Heart right ventricle (tissue), 16 donors: ENCODE data around the gene USP40. TPM values are rescaled to one million over a fixed set of nuclear protein-coding genes. Genes with fewer than 3 reads are reported as not detected.
A peak's percentile ranks its signal among the peaks of the same experiment; 100 is the strongest.

Experiments
- ATAC-seq, 8 donors: fragments of 200-7000 bp; cut with Tn5 transposase; one replicate each; pipeline ENCODE4 v1.9.1; 2020; ENCODE audit warnings: mild to moderate bottlenecking in 8 of 8, moderate library complexity in 8 of 8, moderate number of reproducible peaks in 1 of 8
- DNase-seq, 2 donors: peaks; one replicate each; pipeline ENCODE4 v3.0.0-alpha.2; 2020
- H3K27ac ChIP-seq, 10 donors: fragments of 200-600 bp; sonication (generic) in 2 of 10; one replicate each; pipeline versions ENCODE4 v1.5.0 to v1.8.0; 2020 to 2022; ENCODE audit warnings: mild to moderate bottlenecking in 3 of 10
- H3K27me3 ChIP-seq, 7 donors: fragments of 200-600 bp; one replicate each; pipeline ENCODE4 v1.8.0; 2021 to 2022; ENCODE audit warnings: mild to moderate bottlenecking in 2 of 7
- H3K36me3 ChIP-seq, 9 donors: fragments of 200-600 bp; sonication (generic) in 1 of 9; one replicate each; pipeline versions ENCODE4 v1.5.0 to v1.8.0; 2020 to 2022; ENCODE audit warnings: mild to moderate bottlenecking in 2 of 9
- H3K4me1 ChIP-seq, 9 donors: fragments of 200-600 bp; sonication (generic) in 1 of 9; one replicate each; pipeline versions ENCODE4 v1.5.0 to v1.8.0; 2020 to 2022; ENCODE audit warnings: mild to moderate bottlenecking in 4 of 9
- H3K4me3 ChIP-seq, 10 donors: fragments of 200-600 bp; sonication (generic) in 2 of 10; one replicate each; pipeline versions ENCODE4 v1.5.0 to v1.8.0; 2020 to 2022; ENCODE audit warnings: mild to moderate bottlenecking in 7 of 10, moderate library complexity in 2 of 10
- H3K9me3 ChIP-seq, 11 donors: fragments of 200-600 bp in 10 of 11; sonication (generic) in 2 of 11; one replicate each; pipeline versions ENCODE4 v1.5.0 to v1.8.0; 2013 to 2022; ENCODE audit warnings: mild to moderate bottlenecking in 2 of 11, control low read depth in 1 of 11, moderate library complexity in 1 of 11
- CTCF ChIP-seq, 9 donors: fragments of 200-600 bp; sonication (generic) in 2 of 9; IDR thresholded peaks; one replicate each; pipeline versions ENCODE4 v1.5.0 to v1.8.0; 2021 to 2022; ENCODE audit warnings: antibody characterized with exemption in 9 of 9, mild to moderate bottlenecking in 5 of 9, moderate library complexity in 1 of 9
- WGBS, 2 donors: extraction: QIAGEN DNeasy Blood & Tissue Kit; methylation state at CpG; one replicate each; pipeline ENCODE4 v1.1.7; 2013; ENCODE audit warnings: inconsistent platforms in 1 of 2; 5-methylcytosine and 5-hydroxymethylcytosine counted together
- intact Hi-C, 10 donors: fragments of 100-400 bp; cut with DNase I; formaldehyde crosslinking; loops; one replicate each; pipeline versions ENCODE4 v1.11.1 to v1.14.2; 2022
- polyA plus RNA-seq, 2 donors: library from polyadenylated mRNA; stranded (reverse); fragments of 200-250 nt; gene quantifications; one replicate each; pipeline ENCODE4 v1.2.3, GENCODE V29; 2013
- total RNA-seq, 10 donors: library from RNA; stranded (reverse); fragmentation: NEBNext Ultra II Directional in 3 of 10; extraction: Animal tissue kit (Norgen Biotek cat#: 25700) in 3 of 10; gene quantifications; one replicate each; pipeline versions ENCODE4 v1.2.1 to v1.2.4, GENCODE V29; 2021 to 2023
- donor health status: Arrhythmogenic right ventricular cardiomyopathy.
- donor health status: ischemic (EF 13 %, LVEDD 7.1; RV severe dilation, severe dysfunction).
- donor health status: healthy with polysubstance abuse.
- donor health status: DM: no; HTN: yes; CAD: no.
- donor health status: DM: no; HTN: no; CAD: no.
- donor health status: ischemic (EF 25% LVEDD 6.9; RV normal size, moderate dysfunction).
- donor health status: ischemic (EF 25% LVEDD 5.7; RV mildly dilated, moderate dysfunction).
- donor health status: healthy.
- donor health status: DM: yes; HTN: yes; CAD: no.
- donor health status: Ischemic cardiomyopathy.
- donor health status: ischemic (EF 35%, LVEDD 5.7; RV mildly dilated, moderate dysfunction).
- donor health status: nonischemic (EF 11% LVEDD 7.7; RV severe dilation, severe dysfunction).
- donor health status: DM: yes; HTN: yes; CAD: no.
- donor health status: PGD.
- donor health status: ischemic (EF 29% LVEDD 5.4; RV normal size, mild dysfunction).
- donor health status: nonischemic (EF 23%, LVEDD 6.1; RV moderate dilation, normal function).

USP40 gene
- total and polyA plus RNA-seq, 12 donors = 9.1 to 32.8 (median 16.1) TPM

- no peak for TF ChIP-seq CTCF (IDR thresholded peaks at IDR 0.05)
- no peaks in the 10 kb centered on the region for H3K27me3 ChIP-seq
- 93% methylated on average over 22 of the region's 22 CpGs for WGBS, 2 donors
- ATAC-seq = no peak
- intact Hi-C loops = no loop called here
- no peak for DNase-seq
- H3K4me3 ChIP-seq = no peak overlapping the region
- peaks cover 0 to 13% (median 0%) of the 10 kb centered on the region in 9 donors for H3K4me1 ChIP-seq
- H3K27ac ChIP-seq = no peak overlapping the region
- no peaks in the 10 kb centered on the region for H3K9me3 ChIP-seq
- H3K36me3 ChIP-seq = peaks cover 4 to 100% (median 88%) of the 10 kb centered on the region in 9 donors
These were observed 115.6 kb downstream of the USP40 start for GRCh38 chr2:233450864-233451575.

- intact Hi-C loops = loop anchor here in 4 of 10 donors (5.0 to 10.0 kb wide), 4 partner anchors 93 to 165 kb away; partner anchors contain the start of gene DGKD (in 1 of the 4)
- no peak for ATAC-seq
- Histone ChIP-seq H3K27ac (no peak overlapping the region), H3K4me3 (no peak overlapping the region), H3K27me3 (no peaks in the 10 kb centered on the region), H3K36me3 (peaks cover 4 to 100% (median 86%) of the 10 kb centered on the region in 9 donors), H3K4me1 (peaks cover 0 to 13% (median 0%) of the 10 kb centered on the region in 9 donors), H3K9me3 (no peaks in the 10 kb centered on the region)
- 93 to 95% methylated on average over 33 of the region's 33 CpGs for WGBS, 2 donors
- TF ChIP-seq CTCF (IDR thresholded peaks at IDR 0.05) = no peak
- DNase-seq = no peak
These were observed 116.4 kb downstream of the USP40 start for GRCh38 chr2:233449921-233450863.

GRCh38 chr2:233449081-233449901 lies 117.3 kb downstream of the USP40 start:
- H3K27ac ChIP-seq = no peak overlapping the region
- peaks cover 4 to 100% (median 80%) of the 10 kb centered on the region in 9 donors for H3K36me3 ChIP-seq
- H3K4me1 ChIP-seq = peaks cover 0 to 13% (median 0%) of the 10 kb centered on the region in 9 donors
- peak in 4 of 8 donors; percentile 18 to 33 (median 28) for ATAC-seq
- peak; percentile 24 to 66 (median 55) for TF ChIP-seq CTCF (IDR thresholded peaks at IDR 0.05)
- no peaks in the 10 kb centered on the region for H3K9me3 ChIP-seq
- WGBS, 2 donors = 67 to 73% methylated on average over 31 of the region's 31 CpGs
- intact Hi-C loops = loop anchor here in 4 of 10 donors (5.0 to 10.0 kb wide), 4 partner anchors 92 to 164 kb away; partner anchors contain the start of gene DGKD (in 1 of the 4)
- DNase-seq = no peak
- no peaks in the 10 kb centered on the region for H3K27me3 ChIP-seq
- no peak overlapping the region for H3K4me3 ChIP-seq
